NCI-H748 (cell line): ENCODE measurements around the gene BIN1.

ENCODE experiments used
- DNase-seq: peaks from one replicate; lab custom pipeline; 2025; ENCODE audit not compliant: unreplicated experiment; lab: John Stamatoyannopoulos, UW

BIN1 gene

DNA sequence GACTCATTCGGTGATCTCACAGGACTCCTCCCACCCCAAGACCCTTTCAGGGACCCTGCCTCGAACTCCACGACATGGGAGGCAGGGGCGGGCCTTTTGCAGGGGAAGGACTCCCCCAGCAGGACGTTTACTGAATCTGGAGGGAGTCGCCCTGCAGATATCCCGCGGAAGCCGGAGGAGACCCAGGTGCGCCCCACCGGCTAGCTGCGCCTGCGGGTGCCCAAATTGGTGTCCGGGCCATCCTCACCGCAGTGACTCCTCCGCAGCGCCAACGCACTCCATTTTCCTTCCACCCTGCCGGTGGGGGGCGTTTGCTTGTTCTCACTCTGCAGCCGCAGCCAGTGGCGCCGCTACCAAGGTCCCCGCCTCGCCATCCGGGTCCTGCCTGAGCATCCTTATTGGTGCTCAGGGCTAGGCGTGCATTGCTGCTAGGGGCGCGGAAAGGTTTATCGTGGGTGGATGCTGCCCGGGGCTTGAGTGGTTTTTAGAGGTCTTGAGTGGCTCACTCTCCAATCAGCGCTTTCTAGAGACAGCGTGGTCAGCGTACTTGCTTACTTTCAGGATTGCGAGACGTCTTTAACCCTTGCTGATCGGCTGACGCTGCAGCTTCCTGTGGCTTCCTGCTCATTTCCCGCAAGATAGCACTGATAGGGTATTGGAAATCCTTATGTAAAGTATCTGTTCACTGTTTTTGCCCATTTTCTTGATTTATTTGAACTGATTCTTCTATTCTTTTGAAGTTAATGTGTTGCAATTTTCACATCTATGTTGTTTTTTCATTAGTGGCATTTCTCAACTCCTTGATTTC, 81.4 kb downstream of the BIN1 start:
- DNase-seq = peak; percentile 93

- DNase-seq = peak; percentile 78
Measured at GRCh38 chr2:127024769-127025358, 82.1 kb downstream of the BIN1 start.

GRCh38 chr2:127023504-127023903, 83.5 kb downstream of the BIN1 start:
- DNase-seq = no peak

DNA sequence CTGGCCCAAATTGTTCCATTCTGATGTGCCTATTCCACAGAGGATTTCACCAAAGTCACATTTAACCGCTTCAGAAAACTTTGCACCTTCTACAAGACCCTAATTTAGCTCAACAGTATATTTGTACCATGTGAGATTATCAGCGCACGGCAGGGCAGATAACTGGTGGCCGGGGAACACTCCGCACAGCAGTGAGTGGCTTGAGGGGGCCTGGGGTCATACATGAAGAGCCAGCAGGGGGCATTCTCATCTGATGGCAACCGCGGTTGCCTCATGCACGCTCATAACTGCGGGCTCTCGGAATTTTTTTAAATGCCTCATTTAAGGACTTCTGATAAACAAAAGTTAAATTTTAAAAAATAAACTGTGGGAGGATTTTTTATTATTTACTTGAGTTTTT, 84.1 kb downstream of the BIN1 start:
- no peak for DNase-seq

GRCh38 chr2:127020536-127020935, 86.4 kb downstream of the BIN1 start:
- DNase-seq = no peak

DNA sequence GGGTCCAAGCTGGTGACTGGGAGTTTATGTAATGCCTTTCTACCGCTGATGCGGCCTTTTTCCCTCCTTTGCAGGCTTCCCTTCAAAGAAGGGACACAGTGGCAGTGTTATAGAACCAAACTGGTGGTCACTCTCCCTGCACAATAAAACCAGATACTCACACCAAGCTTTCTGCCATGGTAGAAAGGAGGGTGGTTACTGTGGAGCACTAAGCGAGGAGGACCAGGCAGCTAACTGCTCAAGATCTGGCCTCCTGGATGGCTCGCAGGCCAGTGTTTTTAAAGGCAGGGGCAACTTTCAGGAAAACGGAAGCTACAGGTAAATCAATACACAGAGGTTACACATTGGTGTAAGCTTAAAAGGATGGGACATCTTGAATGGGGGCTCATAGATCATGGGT, 89.4 kb downstream of the BIN1 start:
- no peak for DNase-seq

DNA sequence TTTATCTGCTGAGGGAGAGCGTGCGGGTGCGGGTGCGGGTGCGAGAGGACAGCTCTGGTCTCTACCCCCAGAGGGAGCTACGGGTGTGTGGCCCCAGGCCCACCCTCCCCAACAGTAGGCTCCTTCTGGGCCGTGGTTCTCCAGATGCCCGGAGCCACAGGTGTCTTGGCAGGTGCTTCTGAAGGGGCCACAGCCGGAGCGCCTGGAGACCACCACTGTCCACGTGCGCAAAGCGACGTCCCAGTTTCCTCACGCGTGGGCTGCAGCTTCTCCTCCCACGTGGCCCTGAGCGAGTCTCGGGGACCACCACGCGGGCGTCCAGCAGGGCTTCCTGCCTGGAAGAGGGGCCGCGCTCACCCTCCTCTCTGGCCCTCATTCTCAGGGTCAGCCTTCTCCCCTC, 90.6 kb downstream of the BIN1 start:
- DNase-seq = no peak

DNA sequence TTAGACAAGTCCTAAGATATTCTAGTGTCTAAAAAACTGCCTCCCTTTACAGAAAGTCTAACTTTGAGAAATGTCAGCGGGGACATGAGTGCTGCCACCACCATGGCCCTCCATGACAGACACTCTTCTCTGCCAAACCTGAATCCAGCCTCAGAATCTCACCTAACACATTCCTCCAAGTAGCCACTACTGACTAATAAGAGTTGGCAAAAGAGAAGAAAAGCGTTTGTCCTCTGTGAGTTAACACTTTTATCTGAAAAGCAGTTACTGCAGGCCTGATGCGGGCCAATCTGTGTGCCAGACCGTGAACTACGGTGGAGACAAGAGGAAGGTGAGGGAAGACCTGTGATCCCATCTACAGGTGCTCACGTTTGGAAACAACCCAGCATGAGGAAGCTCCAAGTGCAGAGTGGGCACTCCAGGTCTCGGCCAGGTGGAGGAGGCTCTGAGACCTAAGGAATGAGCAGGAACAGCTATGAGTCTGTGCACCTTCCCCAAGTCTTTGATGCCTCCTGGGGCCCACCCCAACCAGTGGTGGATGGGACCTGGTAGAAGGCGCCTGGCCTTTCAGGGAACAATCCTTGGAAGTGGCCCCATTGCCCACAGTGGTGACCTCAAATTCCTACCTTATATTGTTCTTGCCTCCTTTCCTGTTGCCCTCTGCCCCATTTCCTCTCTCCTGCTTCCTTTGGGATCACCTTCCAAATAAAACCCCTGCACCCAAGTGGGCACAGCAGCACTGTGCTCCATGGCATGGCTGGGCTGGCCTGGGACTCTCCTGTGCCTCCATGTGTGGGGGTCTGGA, 91.6 kb downstream of the BIN1 start:
- DNase-seq = no peak

- no peak for DNase-seq
Measured at GRCh38 chr2:127014630-127015029, 92.3 kb downstream of the BIN1 start.

GRCh38 chr2:127014224-127014623, 92.7 kb downstream of the BIN1 start:
- peak; percentile 28 for DNase-seq

DNA sequence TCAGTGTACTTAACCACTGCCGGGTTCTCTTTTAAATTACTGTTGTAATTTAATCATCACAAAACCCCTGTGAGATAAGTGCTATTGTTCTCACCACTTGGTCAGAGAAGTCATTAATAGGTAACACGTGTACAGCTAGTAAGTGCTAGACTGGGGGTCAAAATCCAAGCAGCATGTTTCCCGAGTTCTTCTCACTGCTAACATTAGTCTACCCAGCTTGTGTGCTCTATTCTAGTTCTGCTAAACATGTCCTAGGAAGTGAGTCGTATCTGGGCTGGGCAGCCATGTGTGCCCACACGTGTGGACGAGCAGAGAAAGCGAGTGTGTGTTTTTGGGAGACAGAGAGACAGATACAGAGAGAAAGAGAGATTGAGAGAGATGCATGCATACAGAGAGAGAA, 94.1 kb downstream of the BIN1 start:
- no peak for DNase-seq

GRCh38 chr2:127012215-127012614, 94.7 kb downstream of the BIN1 start:
- no peak for DNase-seq

DNA sequence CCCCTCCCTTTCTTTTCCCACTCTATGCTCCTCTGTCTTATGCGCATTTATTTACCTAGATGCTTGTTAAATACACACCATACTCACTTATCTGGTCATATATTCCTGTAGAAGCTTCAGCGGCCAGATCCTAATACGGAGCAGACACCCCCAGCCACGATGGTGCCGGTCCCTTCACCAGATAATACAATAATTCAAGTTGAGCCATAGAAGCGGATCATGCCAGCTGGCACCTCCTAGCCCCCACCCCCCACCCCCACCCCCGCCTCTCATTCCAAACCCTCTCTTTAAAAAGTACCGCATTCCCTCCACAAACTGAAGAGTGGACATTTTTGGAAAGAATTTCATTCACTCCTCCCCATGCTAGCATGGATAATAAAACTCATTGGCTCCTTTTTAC, 95.2 kb downstream of the BIN1 start:
- no peak for DNase-seq

GRCh38 chr2:127011231-127011661, 95.7 kb downstream of the BIN1 start:
- DNase-seq = no peak

DNA sequence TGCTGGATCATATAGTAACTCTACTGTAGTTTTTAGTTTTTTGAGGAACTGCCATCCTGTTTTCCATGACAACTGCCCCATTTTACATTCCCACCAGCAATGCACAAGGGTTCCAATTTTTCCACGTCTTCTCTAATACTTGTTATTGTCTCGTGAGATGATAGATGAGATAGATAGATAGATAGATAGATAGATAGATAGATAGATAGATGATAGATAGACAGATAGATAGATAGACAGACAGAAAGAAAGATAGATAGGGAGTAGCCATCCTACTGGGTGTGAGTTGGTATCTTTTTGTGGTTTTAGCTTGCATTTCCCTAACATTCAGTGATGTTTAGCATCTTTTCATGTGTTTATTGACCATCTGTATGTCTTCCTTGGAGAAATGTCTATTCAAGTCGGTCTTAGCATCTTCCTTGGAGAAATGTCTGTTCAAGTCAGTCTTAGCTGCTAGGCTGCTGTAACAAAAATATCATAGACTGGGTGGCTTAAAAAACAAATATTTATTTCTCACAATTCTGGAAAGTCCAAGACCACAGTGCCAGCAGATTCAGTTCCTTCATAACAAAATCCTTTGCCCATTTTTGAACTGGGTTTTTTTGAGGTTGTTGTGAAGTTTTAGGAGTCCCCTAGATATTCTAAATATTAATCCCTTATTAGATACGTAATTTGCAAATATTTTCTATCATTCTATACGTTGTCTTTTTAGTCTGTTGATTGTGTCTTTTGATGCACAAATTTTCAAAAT, 98.5 kb downstream of the BIN1 start:
- DNase-seq = no peak

DNA sequence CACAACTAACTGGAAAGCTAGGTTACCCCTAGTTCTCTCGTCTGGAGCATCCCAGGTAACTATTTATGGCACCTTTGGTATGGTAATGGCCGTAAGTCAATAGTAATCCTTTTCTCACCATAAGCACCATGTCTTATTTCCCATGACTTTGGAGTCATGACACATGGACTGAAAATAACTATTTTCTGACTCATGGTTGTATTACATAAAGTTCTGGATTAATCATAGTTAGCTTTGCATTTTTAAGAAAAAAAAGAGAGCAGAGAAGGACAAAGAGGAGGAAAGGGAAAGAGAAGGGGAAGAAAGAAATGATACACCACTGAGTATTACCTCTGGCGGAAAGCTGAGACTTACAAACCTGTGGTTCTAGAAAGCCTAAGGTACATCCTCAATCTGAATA, 99.3 kb downstream of the BIN1 start:
- DNase-seq = no peak

GRCh38 chr2:127006962-127007361, 100.0 kb downstream of the BIN1 start:
- DNase-seq = no peak

DNA sequence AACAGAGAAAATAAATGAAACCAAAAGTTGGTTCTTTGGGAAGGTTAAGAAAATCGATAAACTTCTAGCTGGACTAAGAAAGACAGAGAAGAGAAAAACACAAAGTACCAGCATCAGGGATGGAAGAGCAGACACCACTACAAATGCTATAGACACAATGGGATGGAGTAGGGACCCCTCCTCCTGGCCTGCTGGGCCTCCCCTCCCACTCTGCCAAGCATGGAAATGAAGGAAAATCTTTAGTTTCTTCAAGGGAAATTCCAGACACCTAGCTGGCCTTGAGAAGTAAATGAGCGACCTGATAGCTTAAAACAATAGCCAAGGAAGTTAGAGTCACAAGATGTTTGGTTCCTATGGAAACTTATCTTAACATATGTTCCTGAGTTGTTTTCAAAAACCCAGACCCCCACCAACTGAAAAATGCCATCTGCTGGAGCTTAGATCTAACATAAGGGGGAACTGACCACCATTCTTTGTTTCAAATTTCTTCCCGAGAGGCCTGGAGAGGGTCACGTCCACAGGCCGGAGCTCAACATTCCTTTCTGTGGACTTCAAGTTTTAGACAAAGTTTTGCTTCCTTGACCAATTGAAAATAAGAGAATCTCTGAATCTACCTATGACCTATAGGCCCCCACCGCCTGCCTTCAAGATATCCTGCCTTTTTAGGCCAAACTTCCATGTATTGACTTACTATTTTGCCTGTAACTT, 101.9 kb downstream of the BIN1 start:
- DNase-seq = no peak

DNA sequence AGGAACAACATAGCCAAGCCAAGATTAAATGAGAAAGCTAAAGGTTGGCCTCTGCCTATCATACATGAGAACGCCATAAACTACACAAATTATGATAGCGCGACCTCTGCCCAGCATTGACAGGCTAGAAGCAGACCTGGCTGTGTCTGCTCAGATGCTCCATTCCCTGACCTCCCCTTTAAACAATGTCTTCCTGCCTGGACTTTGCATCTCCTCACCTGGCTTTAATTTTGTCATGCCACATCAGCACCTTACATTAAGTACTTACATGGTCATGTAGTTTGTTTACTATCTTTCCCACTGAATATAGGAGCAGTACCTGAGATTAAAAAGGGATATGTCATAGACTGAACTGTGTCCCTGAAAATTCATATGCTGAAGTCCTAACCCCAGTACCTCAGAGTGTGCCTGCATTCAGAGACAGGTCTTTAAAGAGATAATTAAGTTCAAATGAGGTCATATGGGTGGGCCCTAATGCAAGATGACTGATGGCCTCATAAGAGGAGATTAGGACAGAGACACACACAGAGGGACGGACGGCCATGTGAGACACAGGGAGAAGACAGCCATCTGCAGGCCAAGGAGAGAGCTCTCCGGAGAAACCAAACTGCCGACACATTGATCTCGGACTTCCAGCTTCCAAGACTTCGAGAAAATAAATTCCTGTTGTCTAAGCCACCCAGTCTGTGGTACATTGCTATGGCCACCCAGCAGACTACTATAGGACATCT, 103.7 kb downstream of the BIN1 start:
- DNase-seq = no peak

- peak; percentile 12 for DNase-seq
Measured at GRCh38 chr2:127001751-127002150, 105.2 kb downstream of the BIN1 start.
